Liver (tissue), 9 donors: ENCODE results near the gene CLPSL2. TPM values are rescaled to one million over a fixed set of nuclear protein-coding genes. Genes with fewer than 3 reads are reported as not detected.
A peak's percentile ranks its signal among the peaks of the same experiment; 100 is the strongest.

ENCODE experiments used
- DNase-seq: peaks from one replicate; pipeline ENCODE4 v3.0.0-alpha.2; 2017; ENCODE audit warnings: low spot score
- H3K27ac ChIP-seq, 2 donors: one replicate each; pipeline ENCODE4 v1.7.0; 2013; ENCODE audit warnings: inconsistent platforms in 2 of 2, low read length in 2 of 2, control low read depth in 1 of 2, low read depth in 1 of 2, mild to moderate bottlenecking in 1 of 2
- H3K27me3 ChIP-seq, 4 donors: one replicate each; pipeline versions ENCODE4 v1.6.1 to v1.7.0; 2013; ENCODE audit warnings: low read length in 3 of 4, inconsistent platforms in 1 of 4, mild to moderate bottlenecking in 1 of 4, moderate library complexity in 1 of 4; ENCODE audit not compliant: control insufficient read depth in 4 of 4, insufficient read depth in 4 of 4
- H3K36me3 ChIP-seq, 4 donors: one replicate each; pipeline versions ENCODE4 v1.6.1 to v1.7.0; 2013; ENCODE audit warnings: low read length in 3 of 4, mild to moderate bottlenecking in 3 of 4, low read depth in 1 of 4, moderate library complexity in 1 of 4; ENCODE audit not compliant: control insufficient read depth in 4 of 4, insufficient read depth in 3 of 4
- H3K4me1 ChIP-seq, 4 donors: one replicate each; pipeline versions ENCODE4 v1.6.1 to v1.7.0; 2013; ENCODE audit warnings: low read length in 3 of 4, mild to moderate bottlenecking in 3 of 4, moderate library complexity in 1 of 4; ENCODE audit not compliant: control insufficient read depth in 4 of 4, insufficient read depth in 4 of 4
- H3K4me3 ChIP-seq, 3 donors: one replicate each; pipeline versions ENCODE4 v1.6.1 to v1.7.0; 2013; ENCODE audit warnings: low read length in 3 of 3, control low read depth in 1 of 3, low read depth in 1 of 3, mild to moderate bottlenecking in 1 of 3
- H3K9ac ChIP-seq, 2 donors: one replicate each; pipeline ENCODE4 v1.7.0; 2013; ENCODE audit warnings: low read length in 2 of 2, mild to moderate bottlenecking in 2 of 2, moderate library complexity in 2 of 2, control low read depth in 1 of 2, low read depth in 1 of 2
- H3K9me3 ChIP-seq, 4 donors: one replicate each; pipeline versions ENCODE4 v1.6.1 to v1.7.0; 2013; ENCODE audit warnings: low read length in 3 of 4; ENCODE audit not compliant: control insufficient read depth in 4 of 4
- EGR1 ChIP-seq, 2 donors: IDR thresholded peaks; 2 replicates each; pipeline ENCODE4 v1.6.1; 2016 to 2018; ENCODE audit warnings: antibody characterized with exemption in 2 of 2, low read depth in 2 of 2
- FOXA1 ChIP-seq: IDR thresholded peaks from 2 replicates; pipeline ENCODE4 v1.6.1; 2016; ENCODE audit warnings: antibody characterized with exemption
- FOXA2 ChIP-seq: IDR thresholded peaks from 2 replicates; pipeline ENCODE4 v1.6.1; 2016; ENCODE audit warnings: antibody characterized with exemption
- HNF4A ChIP-seq, 2 donors: conservative IDR thresholded peaks; 2 replicates each; pipeline ENCODE4 v1.6.1; 2016; ENCODE audit warnings: antibody characterized with exemption in 2 of 2, mild to moderate bottlenecking in 2 of 2
- HNF4G ChIP-seq: IDR thresholded peaks from 2 replicates; pipeline ENCODE4 v1.6.1; 2016; ENCODE audit warnings: antibody characterized with exemption
- JUND ChIP-seq, 2 donors: IDR thresholded peaks; 2 replicates each; pipeline ENCODE4 v1.6.1; 2016; ENCODE audit warnings: antibody characterized with exemption in 2 of 2
- RAD21 ChIP-seq, 2 donors: IDR thresholded peaks; 2 replicates each; pipeline ENCODE4 v1.6.1; 2016; ENCODE audit warnings: antibody characterized with exemption in 2 of 2, mild to moderate bottlenecking in 2 of 2
- RXRA ChIP-seq, 2 donors: IDR thresholded peaks; 2 replicates each; pipeline ENCODE4 v1.6.1; 2017 to 2018; ENCODE audit warnings: antibody characterized with exemption in 2 of 2, mild to moderate bottlenecking in 1 of 2
- SP1 ChIP-seq: IDR thresholded peaks from 2 replicates; pipeline ENCODE4 v1.6.1; 2018; ENCODE audit warnings: antibody characterized with exemption, mild to moderate bottlenecking
- TAF1 ChIP-seq: conservative IDR thresholded peaks from 2 replicates; pipeline ENCODE4 v1.6.1; 2016; ENCODE audit warnings: antibody characterized with exemption, mild to moderate bottlenecking
- YY1 ChIP-seq: IDR thresholded peaks from 2 replicates; pipeline ENCODE4 v1.6.1; 2016; ENCODE audit warnings: antibody characterized with exemption, mild to moderate bottlenecking
- WGBS: extraction: QIAGEN DNeasy Blood & Tissue Kit; methylation state at CpG from one replicate; pipeline ENCODE4 v1.1.7; 2013; 5-methylcytosine and 5-hydroxymethylcytosine counted together
- polyA plus RNA-seq, 2 donors: library from polyadenylated mRNA; stranded (reverse) in 1 of 2; unstranded in 1 of 2; fragments of 200-250 nt in 1 of 2; fragments of >200 nt in 1 of 2; fragmentation: Nextera tagmentation in 1 of 2; extraction: Ambion mirVana in 1 of 2; gene quantifications; one replicate each; pipeline versions ENCODE4 v1.2.1 to v1.2.3, GENCODE V29; 2013 to 2015
- total RNA-seq, 2 donors: library from RNA; depleted of rRNA; stranded (reverse); fragments of >200 nt; gene quantifications; one replicate each; pipeline ENCODE4 v1.2.3, GENCODE V29; 2014
- TF ChIP-seq, protein P1 (sequence below): IDR thresholded peaks from 2 replicates; pipeline ENCODE4 v1.6.1; 2016; ENCODE audit warnings: antibody characterized with exemption
- TF ChIP-seq, protein P2 (sequence below): fragments of 150-350 bp; IDR thresholded peaks from 2 replicates; pipeline ENCODE4 v1.5.1; 2017; ENCODE audit warnings: improper control_type of control experiment, low read depth, low read length; ENCODE audit not compliant: missing input control
- TF ChIP-seq, protein P3 (sequence below): IDR thresholded peaks from 2 replicates; pipeline ENCODE4 v1.6.1; 2016; ENCODE audit warnings: antibody characterized with exemption
- TF ChIP-seq, protein P4 (sequence below): IDR thresholded peaks from 2 replicates; pipeline ENCODE4 v1.6.1; 2016; ENCODE audit warnings: antibody characterized with exemption, mild to moderate bottlenecking
- TF ChIP-seq, protein P5 (sequence below): IDR thresholded peaks from 2 replicates; pipeline ENCODE4 v1.6.1; 2016; ENCODE audit warnings: antibody characterized with exemption
- donor health status: healthy.
- donor health status: healthy.
- donor health status: healthy.
- donor health status: healthy.
- donor health status: healthy.

The CLPSL2 gene
- total and polyA plus RNA-seq, 4 donors = not detected

DNA sequence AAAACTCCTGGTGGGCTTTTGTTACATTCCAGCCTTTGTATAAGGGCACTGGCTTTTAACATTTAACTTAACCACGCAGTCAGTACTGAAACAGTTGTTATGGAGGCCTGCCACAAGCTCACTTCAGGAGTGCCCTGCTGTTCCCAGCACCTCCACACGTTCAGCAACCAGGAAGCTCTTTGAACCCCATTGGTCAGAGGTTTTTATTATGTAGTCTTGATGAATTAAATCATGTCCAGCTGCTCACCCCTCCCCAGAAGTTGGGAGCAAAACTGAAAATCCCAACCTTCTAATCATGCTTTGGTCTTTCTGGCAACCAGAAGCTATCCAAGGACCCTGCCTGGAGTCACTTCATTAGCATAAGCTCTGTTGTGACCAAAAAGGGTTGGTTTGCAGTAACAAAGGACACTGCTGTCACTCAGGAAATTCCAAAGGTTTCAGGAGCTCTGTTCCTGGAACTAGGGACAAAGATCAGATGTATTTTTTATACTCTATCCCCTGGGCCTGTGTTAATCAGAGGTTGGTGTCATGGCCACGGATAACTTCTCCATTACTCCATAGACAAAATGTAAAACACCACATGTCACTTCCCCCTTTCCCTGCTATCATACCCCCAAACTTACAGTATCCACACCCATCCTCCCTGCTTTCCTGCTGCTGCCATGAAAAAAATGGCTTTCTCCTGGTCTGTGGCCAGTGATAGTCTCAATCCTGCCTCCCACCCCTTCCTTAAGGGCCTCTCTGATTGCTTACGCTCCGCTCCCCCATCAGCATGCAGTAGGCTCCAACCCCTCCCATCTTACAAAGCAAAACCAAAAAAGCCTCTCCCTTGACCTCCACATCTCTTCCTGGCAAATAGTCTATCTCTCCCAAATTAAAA lies 36.5 kb upstream of the CLPSL2 start:
- Histone ChIP-seq H3K4me3 (no peak overlapping the region), H3K36me3 (no peaks in the 10 kb centered on the region), H3K27ac (peak overlapping the region in 1 of 2 donors; percentile 59), H3K4me1 (peaks cover 2 to 11% (median 9%) of the 10 kb centered on the region in 4 donors), H3K9ac (no peak overlapping the region), H3K9me3 (no peaks in the 10 kb centered on the region), H3K27me3 (no peaks in the 10 kb centered on the region)
- WGBS = 56% methylated on average over 5 of the region's 5 CpGs
- TF ChIP-seq SP1 (peak; percentile 90), JUND (IDR thresholded peaks at IDR 0.05) (no peak), HNF4G (peak; percentile 57), RXRA (IDR thresholded peaks at IDR 0.05) (peak in 1 of 2 donors; percentile 59), YY1 (peak; percentile 64), TAF1 (no peak), RAD21 (IDR thresholded peaks at IDR 0.05) (peak in 1 of 2 donors; percentile 40), HNF4A (conservative IDR thresholded peaks at IDR 0.05) (peak; percentile 88 to 93)
- TF ChIP-seq, protein P1, sequence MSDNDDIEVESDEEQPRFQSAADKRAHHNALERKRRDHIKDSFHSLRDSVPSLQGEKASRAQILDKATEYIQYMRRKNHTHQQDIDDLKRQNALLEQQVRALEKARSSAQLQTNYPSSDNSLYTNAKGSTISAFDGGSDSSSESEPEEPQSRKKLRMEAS = peak; percentile 38
- TF ChIP-seq, protein P2, sequence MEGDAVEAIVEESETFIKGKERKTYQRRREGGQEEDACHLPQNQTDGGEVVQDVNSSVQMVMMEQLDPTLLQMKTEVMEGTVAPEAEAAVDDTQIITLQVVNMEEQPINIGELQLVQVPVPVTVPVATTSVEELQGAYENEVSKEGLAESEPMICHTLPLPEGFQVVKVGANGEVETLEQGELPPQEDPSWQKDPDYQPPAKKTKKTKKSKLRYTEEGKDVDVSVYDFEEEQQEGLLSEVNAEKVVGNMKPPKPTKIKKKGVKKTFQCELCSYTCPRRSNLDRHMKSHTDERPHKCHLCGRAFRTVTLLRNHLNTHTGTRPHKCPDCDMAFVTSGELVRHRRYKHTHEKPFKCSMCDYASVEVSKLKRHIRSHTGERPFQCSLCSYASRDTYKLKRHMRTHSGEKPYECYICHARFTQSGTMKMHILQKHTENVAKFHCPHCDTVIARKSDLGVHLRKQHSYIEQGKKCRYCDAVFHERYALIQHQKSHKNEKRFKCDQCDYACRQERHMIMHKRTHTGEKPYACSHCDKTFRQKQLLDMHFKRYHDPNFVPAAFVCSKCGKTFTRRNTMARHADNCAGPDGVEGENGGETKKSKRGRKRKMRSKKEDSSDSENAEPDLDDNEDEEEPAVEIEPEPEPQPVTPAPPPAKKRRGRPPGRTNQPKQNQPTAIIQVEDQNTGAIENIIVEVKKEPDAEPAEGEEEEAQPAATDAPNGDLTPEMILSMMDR = no peak
- TF ChIP-seq, protein P3, sequence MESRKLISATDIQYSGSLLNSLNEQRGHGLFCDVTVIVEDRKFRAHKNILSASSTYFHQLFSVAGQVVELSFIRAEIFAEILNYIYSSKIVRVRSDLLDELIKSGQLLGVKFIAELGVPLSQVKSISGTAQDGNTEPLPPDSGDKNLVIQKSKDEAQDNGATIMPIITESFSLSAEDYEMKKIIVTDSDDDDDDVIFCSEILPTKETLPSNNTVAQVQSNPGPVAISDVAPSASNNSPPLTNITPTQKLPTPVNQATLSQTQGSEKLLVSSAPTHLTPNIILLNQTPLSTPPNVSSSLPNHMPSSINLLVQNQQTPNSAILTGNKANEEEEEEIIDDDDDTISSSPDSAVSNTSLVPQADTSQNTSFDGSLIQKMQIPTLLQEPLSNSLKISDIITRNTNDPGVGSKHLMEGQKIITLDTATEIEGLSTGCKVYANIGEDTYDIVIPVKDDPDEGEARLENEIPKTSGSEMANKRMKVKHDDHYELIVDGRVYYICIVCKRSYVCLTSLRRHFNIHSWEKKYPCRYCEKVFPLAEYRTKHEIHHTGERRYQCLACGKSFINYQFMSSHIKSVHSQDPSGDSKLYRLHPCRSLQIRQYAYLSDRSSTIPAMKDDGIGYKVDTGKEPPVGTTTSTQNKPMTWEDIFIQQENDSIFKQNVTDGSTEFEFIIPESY = peak; percentile 43
- TF ChIP-seq, protein P4, sequence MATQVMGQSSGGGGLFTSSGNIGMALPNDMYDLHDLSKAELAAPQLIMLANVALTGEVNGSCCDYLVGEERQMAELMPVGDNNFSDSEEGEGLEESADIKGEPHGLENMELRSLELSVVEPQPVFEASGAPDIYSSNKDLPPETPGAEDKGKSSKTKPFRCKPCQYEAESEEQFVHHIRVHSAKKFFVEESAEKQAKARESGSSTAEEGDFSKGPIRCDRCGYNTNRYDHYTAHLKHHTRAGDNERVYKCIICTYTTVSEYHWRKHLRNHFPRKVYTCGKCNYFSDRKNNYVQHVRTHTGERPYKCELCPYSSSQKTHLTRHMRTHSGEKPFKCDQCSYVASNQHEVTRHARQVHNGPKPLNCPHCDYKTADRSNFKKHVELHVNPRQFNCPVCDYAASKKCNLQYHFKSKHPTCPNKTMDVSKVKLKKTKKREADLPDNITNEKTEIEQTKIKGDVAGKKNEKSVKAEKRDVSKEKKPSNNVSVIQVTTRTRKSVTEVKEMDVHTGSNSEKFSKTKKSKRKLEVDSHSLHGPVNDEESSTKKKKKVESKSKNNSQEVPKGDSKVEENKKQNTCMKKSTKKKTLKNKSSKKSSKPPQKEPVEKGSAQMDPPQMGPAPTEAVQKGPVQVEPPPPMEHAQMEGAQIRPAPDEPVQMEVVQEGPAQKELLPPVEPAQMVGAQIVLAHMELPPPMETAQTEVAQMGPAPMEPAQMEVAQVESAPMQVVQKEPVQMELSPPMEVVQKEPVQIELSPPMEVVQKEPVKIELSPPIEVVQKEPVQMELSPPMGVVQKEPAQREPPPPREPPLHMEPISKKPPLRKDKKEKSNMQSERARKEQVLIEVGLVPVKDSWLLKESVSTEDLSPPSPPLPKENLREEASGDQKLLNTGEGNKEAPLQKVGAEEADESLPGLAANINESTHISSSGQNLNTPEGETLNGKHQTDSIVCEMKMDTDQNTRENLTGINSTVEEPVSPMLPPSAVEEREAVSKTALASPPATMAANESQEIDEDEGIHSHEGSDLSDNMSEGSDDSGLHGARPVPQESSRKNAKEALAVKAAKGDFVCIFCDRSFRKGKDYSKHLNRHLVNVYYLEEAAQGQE = peak; percentile 47
- no peak for DNase-seq

DNA sequence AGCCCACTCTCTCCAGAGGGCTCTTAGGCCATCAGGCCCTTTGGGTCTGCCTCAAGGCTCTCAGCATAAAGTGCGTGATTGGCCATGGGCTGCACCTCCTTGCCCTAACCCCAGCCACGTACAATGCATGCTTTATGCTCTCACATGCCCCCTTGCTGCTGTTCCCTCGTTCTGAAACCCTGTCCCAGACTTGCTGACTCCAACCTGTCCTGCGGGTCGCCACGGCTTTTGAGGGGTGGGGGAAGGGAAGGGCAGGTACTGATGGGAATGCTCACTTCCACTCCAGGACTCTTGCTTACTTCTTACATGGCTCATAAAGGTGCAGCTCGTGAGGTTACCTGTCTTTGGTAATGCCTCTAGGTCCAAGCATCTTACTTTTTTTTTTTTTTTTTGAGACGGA lies 33.6 kb upstream of the CLPSL2 start:
- no peaks in the 10 kb centered on the region for H3K36me3 ChIP-seq
- H3K27me3 ChIP-seq = no peaks in the 10 kb centered on the region
- H3K27ac ChIP-seq = no peak overlapping the region
- no peak overlapping the region for H3K9ac ChIP-seq
- peaks cover 0 to 2% (median 0%) of the 10 kb centered on the region in 4 donors for H3K9me3 ChIP-seq
- 60% methylated on average over 8 of the region's 8 CpGs for WGBS
- H3K4me1 ChIP-seq = peaks cover 2 to 9% (median 8%) of the 10 kb centered on the region in 4 donors
- no peak overlapping the region for H3K4me3 ChIP-seq
- TF ChIP-seq FOXA1 (no peak), HNF4A (conservative IDR thresholded peaks at IDR 0.05) (no peak), HNF4G (no peak), FOXA2 (no peak), SP1 (no peak), RAD21 (IDR thresholded peaks at IDR 0.05) (no peak), EGR1 (IDR thresholded peaks at IDR 0.05; ENCODE audit: low read depth in 2 of 2) (no peak), RXRA (IDR thresholded peaks at IDR 0.05) (no peak)
- TF ChIP-seq, protein P3 = no peak
- TF ChIP-seq, protein P2 = no peak
- TF ChIP-seq, protein P5, sequence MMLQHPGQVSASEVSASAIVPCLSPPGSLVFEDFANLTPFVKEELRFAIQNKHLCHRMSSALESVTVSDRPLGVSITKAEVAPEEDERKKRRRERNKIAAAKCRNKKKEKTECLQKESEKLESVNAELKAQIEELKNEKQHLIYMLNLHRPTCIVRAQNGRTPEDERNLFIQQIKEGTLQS = no peak
- no peak for DNase-seq
